ENCODE measurements around the gene GLT8D1.

The GLT8D1 gene

DNA sequence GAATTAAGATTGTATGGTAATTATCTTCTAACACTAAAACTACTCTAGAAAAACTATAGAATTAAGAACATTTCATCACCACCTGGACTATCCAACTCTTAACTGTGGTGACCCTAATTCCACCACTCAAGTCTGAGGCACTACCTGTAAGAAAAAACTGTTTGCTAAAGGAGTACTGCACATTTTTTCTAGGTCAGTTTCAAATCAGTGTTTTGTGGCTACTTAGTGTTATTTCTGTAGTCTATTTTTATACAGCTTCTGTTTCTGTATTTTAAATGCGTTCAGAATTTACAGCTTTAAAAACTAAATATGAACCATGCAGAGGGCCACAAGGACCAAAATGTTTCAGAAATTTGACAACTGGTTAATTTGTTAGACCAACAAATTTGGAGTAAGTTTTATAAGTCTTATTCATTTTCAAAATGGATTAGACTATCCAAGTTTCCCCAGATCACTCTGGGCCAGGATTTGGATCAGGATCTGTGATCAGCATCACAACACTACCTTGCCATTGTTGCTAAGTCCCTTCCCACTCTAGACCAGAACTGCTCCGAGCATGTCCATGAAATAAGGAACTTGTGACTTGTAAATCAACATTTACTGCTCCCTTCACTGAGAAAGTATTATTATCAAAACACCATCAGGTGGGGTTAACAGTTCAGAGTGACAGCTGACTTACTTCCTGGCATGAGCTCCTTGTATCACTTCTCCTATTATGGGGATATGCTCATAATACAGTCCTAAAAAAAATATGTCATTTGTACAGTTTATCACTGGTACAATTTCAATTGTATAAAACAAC is 8.6 kb downstream of the GLT8D1 start:
- TF ChIP-seq, protein P1, sequence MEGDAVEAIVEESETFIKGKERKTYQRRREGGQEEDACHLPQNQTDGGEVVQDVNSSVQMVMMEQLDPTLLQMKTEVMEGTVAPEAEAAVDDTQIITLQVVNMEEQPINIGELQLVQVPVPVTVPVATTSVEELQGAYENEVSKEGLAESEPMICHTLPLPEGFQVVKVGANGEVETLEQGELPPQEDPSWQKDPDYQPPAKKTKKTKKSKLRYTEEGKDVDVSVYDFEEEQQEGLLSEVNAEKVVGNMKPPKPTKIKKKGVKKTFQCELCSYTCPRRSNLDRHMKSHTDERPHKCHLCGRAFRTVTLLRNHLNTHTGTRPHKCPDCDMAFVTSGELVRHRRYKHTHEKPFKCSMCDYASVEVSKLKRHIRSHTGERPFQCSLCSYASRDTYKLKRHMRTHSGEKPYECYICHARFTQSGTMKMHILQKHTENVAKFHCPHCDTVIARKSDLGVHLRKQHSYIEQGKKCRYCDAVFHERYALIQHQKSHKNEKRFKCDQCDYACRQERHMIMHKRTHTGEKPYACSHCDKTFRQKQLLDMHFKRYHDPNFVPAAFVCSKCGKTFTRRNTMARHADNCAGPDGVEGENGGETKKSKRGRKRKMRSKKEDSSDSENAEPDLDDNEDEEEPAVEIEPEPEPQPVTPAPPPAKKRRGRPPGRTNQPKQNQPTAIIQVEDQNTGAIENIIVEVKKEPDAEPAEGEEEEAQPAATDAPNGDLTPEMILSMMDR (IDR thresholded peaks at IDR 0.05) = no peak
- peaks cover 8% of the 10 kb centered on the region for H3K79me2 ChIP-seq
- H3K4me1 ChIP-seq = no peaks in the 10 kb centered on the region
- H3K27ac ChIP-seq = no peak overlapping the region
- H3K27me3 ChIP-seq (ENCODE audit: control insufficient read depth, insufficient read depth, low read length) = no peaks in the 10 kb centered on the region
- no peaks in the 10 kb centered on the region for H3K36me3 ChIP-seq (ENCODE audit: control insufficient read depth, insufficient read depth, low read length)
- no peak overlapping the region for H3K4me2 ChIP-seq (ENCODE audit: low read length)
- H3K9ac ChIP-seq = no peak overlapping the region
- no peak overlapping the region for H3K4me3 ChIP-seq (ENCODE audit: low read depth, low read length)
- no peaks in the 10 kb centered on the region for H3K9me3 ChIP-seq (ENCODE audit: control insufficient read depth, low read length)
- no peak overlapping the region for H2AFZ ChIP-seq

DNA sequence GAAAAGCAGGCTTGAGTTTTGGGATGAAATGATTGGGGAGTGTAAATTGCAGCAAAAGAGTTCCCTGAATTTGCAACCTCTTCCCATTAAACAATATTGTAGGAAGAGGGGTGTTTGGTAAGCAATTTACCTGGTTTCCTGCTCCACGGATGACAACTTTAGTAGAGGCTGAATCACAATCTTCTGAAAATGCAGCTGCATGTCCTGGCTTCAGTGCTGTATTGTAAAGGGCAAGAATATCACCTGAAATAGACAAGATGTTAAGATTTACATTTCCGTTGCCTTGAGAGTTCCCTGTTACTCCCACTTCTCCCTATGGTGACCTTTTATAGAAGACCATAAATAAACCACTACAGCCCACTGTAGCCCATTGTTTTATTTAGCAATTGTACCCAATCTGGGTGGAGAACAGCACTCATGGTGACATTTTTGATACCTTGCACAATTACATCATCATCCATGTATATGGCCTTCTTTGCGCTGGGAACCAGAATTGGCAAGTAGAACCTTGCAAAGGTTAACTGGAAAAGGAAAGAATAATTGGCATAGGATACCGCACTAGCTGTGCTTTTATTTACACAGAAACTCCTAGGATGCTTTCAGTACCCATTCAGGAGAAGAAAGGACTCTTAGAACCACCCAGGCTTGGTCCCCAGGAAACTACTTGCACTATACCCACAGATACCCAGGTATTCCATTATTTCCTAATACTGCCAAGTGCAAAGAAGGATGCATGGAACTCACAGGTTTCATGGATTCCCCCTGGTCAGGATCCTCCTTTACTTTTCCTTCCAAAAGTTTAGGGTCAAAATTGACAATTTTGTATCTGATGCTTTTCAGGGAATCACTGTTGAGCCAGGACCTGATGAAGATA is 9.6 kb downstream of the GLT8D1 start:
- no peak overlapping the region for H3K4me3 ChIP-seq (ENCODE audit: low read depth, low read length)
- H3K9ac ChIP-seq = no peak overlapping the region
- H3K4me2 ChIP-seq (ENCODE audit: low read length) = no peak overlapping the region
- no peak overlapping the region for H2AFZ ChIP-seq
- H3K27me3 ChIP-seq (ENCODE audit: control insufficient read depth, insufficient read depth, low read length) = no peaks in the 10 kb centered on the region
- H3K36me3 ChIP-seq (ENCODE audit: control insufficient read depth, insufficient read depth, low read length) = no peaks in the 10 kb centered on the region
- no peaks in the 10 kb centered on the region for H3K4me1 ChIP-seq
- no peaks in the 10 kb centered on the region for H3K9me3 ChIP-seq (ENCODE audit: control insufficient read depth, low read length)
- no peak overlapping the region for H3K27ac ChIP-seq
- peaks cover 4% of the 10 kb centered on the region for H3K79me2 ChIP-seq
- TF ChIP-seq, protein P1 (IDR thresholded peaks at IDR 0.05) = no peak

DNA sequence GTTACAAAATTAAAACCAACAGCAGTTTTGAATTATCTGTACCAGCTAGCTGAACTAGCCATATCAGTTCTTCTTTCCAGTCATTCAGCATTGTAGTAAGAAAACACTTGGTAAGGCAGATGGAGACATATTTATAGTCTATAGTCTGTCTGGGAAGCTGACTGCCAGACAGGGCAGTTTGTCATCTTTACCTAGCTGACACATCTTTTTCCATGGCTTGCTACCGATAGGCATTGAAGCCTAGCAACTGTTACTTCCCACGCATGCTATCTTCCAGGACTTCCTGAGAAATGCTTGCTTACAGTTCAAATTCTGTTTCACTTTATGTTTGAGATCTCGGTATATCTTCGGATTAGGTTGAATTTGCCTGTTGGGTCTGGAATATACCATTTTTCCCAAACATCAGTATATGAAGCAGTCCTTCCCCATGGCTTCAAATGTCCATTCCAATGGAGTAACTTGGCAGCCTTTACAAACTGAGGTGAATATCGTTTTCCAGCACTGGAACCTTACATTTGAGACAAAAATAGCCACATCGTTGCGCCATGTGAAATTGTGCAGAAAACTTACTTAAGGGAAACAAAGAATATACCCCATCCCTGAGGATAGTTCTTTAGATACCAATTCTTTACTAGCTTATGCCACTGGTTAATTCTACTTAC is 10.9 kb downstream of the GLT8D1 start:
- no peak overlapping the region for H3K4me3 ChIP-seq (ENCODE audit: low read depth, low read length)
- H3K27ac ChIP-seq = no peak overlapping the region
- H3K4me2 ChIP-seq (ENCODE audit: low read length) = peak overlapping the region; percentile 13
- H3K79me2 ChIP-seq = no peaks in the 10 kb centered on the region
- no peaks in the 10 kb centered on the region for H3K36me3 ChIP-seq (ENCODE audit: control insufficient read depth, insufficient read depth, low read length)
- H3K4me1 ChIP-seq = no peaks in the 10 kb centered on the region
- no peak overlapping the region for H2AFZ ChIP-seq
- H3K9me3 ChIP-seq (ENCODE audit: control insufficient read depth, low read length) = no peaks in the 10 kb centered on the region
- TF ChIP-seq, protein P1 (IDR thresholded peaks at IDR 0.05) = no peak
- H3K9ac ChIP-seq = no peak overlapping the region
- H3K27me3 ChIP-seq (ENCODE audit: control insufficient read depth, insufficient read depth, low read length) = no peaks in the 10 kb centered on the region

DNA sequence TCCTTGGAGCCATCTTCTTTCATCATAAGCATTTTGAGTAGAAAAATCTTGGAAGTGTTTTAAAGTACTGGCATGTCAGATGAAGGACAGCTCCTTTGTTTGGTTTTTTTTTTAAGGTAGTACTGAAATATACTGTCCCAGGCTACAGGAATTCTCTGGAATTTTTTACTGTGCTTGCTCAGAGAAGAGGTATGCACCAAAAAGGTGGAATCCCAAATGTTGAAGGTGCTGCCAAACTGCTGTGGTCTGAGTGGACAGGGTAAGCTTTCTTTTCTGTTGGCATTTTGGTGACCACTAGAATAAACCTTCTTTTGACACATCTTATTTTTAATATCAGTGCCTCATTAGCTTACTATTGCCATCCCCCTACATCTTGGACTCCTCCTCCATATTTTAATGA is 12.5 kb downstream of the GLT8D1 start:
- Histone ChIP-seq H3K4me3 (ENCODE audit: low read depth, low read length) (no peak overlapping the region), H3K4me1 (no peaks in the 10 kb centered on the region), H3K4me2 (ENCODE audit: low read length) (no peak overlapping the region), H3K27me3 (ENCODE audit: control insufficient read depth, insufficient read depth, low read length) (no peaks in the 10 kb centered on the region), H3K9ac (no peak overlapping the region), H3K9me3 (ENCODE audit: control insufficient read depth, low read length) (no peaks in the 10 kb centered on the region), H3K36me3 (ENCODE audit: control insufficient read depth, insufficient read depth, low read length) (no peaks in the 10 kb centered on the region), H3K79me2 (no peaks in the 10 kb centered on the region), H3K27ac (no peak overlapping the region), H2AFZ (no peak overlapping the region)
- TF ChIP-seq, protein P1 (IDR thresholded peaks at IDR 0.05) = no peak

All from parathyroid adenoma (tissue), 2 donors.